Measurements from ENCODE around the gene PSMD4.

Gene PSMD4

DNA sequence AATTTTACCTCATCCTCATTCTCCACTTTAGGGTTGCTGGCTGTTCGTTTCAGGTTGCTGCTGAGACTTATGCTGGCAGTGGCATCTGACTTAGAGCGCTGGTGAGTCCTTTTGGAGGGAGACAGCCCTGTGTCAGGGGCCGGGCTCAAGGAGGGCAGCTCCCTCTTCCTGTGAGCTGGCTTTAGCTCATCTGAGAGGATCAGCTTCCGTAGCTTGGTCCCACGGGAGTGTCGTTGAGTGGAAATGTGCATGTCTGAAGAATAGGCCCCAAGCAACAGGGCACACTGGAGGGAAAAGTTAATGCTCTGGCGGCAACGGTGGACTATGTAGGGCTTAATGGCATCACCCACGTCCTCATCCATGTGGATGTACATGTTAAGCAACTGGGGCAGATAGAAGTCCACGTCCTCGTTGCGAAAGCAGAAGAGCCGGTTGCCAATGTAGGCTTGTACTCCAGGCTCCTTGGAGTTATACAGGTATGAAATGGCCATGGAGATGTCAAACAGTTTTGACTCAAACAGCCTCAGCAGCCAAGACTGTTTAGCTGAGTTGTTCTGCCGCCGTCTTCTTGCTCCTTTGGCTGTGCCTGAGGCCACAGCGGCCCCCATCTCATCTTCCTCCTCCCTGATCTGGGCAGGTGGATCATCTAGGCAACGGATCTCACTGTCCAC lies 61.2 kb downstream of the PSMD4 start:
- no peaks in the 10 kb centered on the region for H3K9me3 ChIP-seq
- H3K36me3 ChIP-seq: peaks cover 46% of the 10 kb centered on the region
- peaks cover 3% of the 10 kb centered on the region; the same call in 1 of the 2 replicates for H3K4me1 ChIP-seq
- TF ChIP-seq, protein P1, sequence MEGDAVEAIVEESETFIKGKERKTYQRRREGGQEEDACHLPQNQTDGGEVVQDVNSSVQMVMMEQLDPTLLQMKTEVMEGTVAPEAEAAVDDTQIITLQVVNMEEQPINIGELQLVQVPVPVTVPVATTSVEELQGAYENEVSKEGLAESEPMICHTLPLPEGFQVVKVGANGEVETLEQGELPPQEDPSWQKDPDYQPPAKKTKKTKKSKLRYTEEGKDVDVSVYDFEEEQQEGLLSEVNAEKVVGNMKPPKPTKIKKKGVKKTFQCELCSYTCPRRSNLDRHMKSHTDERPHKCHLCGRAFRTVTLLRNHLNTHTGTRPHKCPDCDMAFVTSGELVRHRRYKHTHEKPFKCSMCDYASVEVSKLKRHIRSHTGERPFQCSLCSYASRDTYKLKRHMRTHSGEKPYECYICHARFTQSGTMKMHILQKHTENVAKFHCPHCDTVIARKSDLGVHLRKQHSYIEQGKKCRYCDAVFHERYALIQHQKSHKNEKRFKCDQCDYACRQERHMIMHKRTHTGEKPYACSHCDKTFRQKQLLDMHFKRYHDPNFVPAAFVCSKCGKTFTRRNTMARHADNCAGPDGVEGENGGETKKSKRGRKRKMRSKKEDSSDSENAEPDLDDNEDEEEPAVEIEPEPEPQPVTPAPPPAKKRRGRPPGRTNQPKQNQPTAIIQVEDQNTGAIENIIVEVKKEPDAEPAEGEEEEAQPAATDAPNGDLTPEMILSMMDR (IDR thresholded peaks at IDR 0.05; ENCODE audit: low read depth, low read length): no peak
- H3K27me3 ChIP-seq: no peaks in the 10 kb centered on the region
- DNase-seq: no peak
- H3K4me3 ChIP-seq (ENCODE audit: low read depth, low read length): no peak overlapping the region
